Measurements from ENCODE around the gene DCST1. TPM values are rescaled to one million over a fixed set of nuclear protein-coding genes. Genes with fewer than 3 reads are reported as not detected.

The DCST1 gene
- total and polyA plus RNA-seq, 2 of the 13 experiments (the other 11 are each of a cell fraction or from before 2014, with no cell fraction given): 0.04 TPM; not detected in 1

DNA sequence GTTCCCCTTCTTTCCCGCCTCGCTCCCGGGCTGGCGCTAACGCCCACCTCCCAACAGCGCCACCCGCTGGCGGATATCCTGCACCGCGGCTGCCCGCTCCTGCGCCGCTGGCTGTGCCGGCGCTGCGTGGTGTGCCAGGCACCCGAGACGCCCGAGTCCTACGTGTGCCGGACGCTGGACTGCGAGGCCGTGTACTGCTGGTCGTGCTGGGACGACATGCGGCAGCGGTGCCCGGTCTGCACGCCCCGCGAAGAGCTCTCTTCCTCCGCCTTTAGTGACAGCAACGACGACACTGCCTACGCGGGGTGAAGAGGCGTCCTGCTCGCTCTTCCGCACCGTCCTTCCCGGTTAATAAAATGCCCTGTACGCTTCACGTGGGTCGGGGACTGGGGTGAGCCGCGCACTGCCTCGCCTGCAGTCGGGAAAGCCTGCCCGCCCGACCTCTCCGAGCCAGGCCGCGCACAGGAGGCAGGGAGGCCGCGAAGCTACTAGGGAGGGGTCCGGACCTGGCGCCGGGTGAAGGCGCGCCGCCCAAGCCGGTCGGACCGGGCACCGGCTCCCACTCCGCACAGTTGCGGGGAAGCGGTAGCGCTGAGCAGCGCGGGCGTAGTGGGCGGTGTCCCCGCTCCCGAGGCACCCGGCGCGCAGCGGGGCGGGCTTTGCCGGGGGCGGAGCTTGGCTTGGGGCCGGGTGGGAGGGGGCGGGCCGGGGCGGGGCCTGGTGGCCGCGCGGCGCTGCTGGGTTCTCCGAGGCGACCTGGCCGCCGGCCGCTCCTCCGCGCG, 17.1 kb downstream of the DCST1 start, which contains the start of gene ADAM15 (continued):
- TF ChIP-seq, protein P1, sequence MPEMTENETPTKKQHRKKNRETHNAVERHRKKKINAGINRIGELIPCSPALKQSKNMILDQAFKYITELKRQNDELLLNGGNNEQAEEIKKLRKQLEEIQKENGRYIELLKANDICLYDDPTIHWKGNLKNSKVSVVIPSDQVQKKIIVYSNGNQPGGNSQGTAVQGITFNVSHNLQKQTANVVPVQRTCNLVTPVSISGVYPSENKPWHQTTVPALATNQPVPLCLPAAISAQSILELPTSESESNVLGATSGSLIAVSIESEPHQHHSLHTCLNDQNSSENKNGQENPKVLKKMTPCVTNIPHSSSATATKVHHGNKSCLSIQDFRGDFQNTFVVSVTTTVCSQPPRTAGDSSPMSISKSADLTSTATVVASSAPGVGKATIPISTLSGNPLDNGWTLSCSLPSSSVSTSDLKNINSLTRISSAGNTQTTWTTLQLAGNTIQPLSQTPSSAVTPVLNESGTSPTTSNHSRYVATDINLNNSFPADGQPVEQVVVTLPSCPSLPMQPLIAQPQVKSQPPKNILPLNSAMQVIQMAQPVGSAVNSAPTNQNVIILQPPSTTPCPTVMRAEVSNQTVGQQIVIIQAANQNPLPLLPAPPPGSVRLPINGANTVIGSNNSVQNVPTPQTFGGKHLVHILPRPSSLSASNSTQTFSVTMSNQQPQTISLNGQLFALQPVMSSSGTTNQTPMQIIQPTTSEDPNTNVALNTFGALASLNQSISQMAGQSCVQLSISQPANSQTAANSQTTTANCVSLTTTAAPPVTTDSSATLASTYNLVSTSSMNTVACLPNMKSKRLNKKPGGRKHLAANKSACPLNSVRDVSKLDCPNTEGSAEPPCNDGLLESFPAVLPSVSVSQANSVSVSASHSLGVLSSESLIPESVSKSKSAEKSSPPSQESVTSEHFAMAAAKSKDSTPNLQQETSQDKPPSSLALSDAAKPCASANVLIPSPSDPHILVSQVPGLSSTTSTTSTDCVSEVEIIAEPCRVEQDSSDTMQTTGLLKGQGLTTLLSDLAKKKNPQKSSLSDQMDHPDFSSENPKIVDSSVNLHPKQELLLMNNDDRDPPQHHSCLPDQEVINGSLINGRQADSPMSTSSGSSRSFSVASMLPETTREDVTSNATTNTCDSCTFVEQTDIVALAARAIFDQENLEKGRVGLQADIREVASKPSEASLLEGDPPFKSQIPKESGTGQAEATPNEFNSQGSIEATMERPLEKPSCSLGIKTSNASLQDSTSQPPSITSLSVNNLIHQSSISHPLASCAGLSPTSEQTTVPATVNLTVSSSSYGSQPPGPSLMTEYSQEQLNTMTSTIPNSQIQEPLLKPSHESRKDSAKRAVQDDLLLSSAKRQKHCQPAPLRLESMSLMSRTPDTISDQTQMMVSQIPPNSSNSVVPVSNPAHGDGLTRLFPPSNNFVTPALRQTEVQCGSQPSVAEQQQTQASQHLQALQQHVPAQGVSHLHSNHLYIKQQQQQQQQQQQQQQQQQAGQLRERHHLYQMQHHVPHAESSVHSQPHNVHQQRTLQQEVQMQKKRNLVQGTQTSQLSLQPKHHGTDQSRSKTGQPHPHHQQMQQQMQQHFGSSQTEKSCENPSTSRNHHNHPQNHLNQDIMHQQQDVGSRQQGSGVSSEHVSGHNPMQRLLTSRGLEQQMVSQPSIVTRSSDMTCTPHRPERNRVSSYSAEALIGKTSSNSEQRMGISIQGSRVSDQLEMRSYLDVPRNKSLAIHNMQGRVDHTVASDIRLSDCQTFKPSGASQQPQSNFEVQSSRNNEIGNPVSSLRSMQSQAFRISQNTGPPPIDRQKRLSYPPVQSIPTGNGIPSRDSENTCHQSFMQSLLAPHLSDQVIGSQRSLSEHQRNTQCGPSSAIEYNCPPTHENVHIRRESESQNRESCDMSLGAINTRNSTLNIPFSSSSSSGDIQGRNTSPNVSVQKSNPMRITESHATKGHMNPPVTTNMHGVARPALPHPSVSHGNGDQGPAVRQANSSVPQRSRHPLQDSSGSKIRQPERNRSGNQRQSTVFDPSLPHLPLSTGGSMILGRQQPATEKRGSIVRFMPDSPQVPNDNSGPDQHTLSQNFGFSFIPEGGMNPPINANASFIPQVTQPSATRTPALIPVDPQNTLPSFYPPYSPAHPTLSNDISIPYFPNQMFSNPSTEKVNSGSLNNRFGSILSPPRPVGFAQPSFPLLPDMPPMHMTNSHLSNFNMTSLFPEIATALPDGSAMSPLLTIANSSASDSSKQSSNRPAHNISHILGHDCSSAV (CRISPR knock-in tag; IDR thresholded peaks at IDR 0.05; ENCODE audit: borderline replicate concordance): no peak
- TF ChIP-seq ATF7 (IDR thresholded peaks at IDR 0.05) (no peak), ATF7 (CRISPR knock-in tag; IDR thresholded peaks at IDR 0.05) (no peak), ZNF747 (CRISPR knock-in tag; IDR thresholded peaks at IDR 0.05; ENCODE audit: borderline replicate concordance) (peak; percentile 65; the same call in 1 of the 2 replicates), ZNF782 (CRISPR knock-in tag; IDR thresholded peaks at IDR 0.05; ENCODE audit: borderline replicate concordance) (peak; percentile 87), XBP1 (CRISPR knock-in tag; IDR thresholded peaks at IDR 0.05) (no peak), PBX3 (CRISPR knock-in tag; IDR thresholded peaks at IDR 0.05; ENCODE audit: borderline replicate concordance) (no peak), GATA4 (IDR thresholded peaks at IDR 0.05; ENCODE audit: borderline replicate concordance, low read depth) (0 out of 2 replicates have a peak, but pooled peaks have one; percentile 29), THAP7 (CRISPR knock-in tag; IDR thresholded peaks at IDR 0.05) (peak; percentile 73; the same call in 1 of the 2 replicates), NFIB (CRISPR knock-in tag; IDR thresholded peaks at IDR 0.05; ENCODE audit: borderline replicate concordance) (0 out of 2 replicates have a peak, but pooled peaks have one; percentile 29), CSRNP1 (CRISPR knock-in tag; IDR thresholded peaks at IDR 0.05) (peak; percentile 85)
